ENCODE results near the gene SF3B5. TPM values are rescaled to one million over a fixed set of nuclear protein-coding genes. Genes with fewer than 3 reads are reported as not detected.
A peak's percentile ranks its signal among the peaks of the same experiment; 100 is the strongest.

The SF3B5 gene
- total and polyA plus RNA-seq, 9 of the 15 experiments (the other 6 are each of a cell fraction or from before 2014, with no cell fraction given) = 238 to 1,211 (median 407) TPM

- TF ChIP-seq MGA (IDR thresholded peaks at IDR 0.05) (no peak), ZNF408 (CRISPR knock-in tag; IDR thresholded peaks at IDR 0.05; ENCODE audit: low read depth) (0 out of 2 replicates have a peak, but pooled peaks have one; percentile 41), ZNF316 (IDR thresholded peaks at IDR 0.05) (peak; percentile 49; the same call in 1 of the 2 replicates), ZBTB2 (IDR thresholded peaks at IDR 0.05) (no peak), ZBTB11 (CRISPR knock-in tag; IDR thresholded peaks at IDR 0.05) (0 out of 6 replicates have a peak, but pooled peaks of 1 of the 3 experiments have one; percentile 49), SLC30A9 (CRISPR knock-in tag; IDR thresholded peaks at IDR 0.05) (peak; percentile 66; the same call in 1 of the 2 replicates)
Measured at GRCh38 chr6:144065213-144065660, 30.1 kb downstream of the SF3B5 start (continued).
